HG03095 (cell line): ENCODE data around the gene ASIP.
A peak's percentile ranks its signal among the peaks of the same experiment; 100 is the strongest.
"Not testable (repeated sequence)": the region's sequence is repeated elsewhere in the genome, so short reads cannot be mapped to it uniquely, and the experiment has no call there.

Experiments
- ATAC-seq: cut with Tn5 transposase; IDR thresholded peaks from one replicate; pipeline ENCODE4 v1.9.1; 2021; ENCODE audit warnings: moderate library complexity; ENCODE audit not compliant: unreplicated experiment

Gene ASIP

DNA sequence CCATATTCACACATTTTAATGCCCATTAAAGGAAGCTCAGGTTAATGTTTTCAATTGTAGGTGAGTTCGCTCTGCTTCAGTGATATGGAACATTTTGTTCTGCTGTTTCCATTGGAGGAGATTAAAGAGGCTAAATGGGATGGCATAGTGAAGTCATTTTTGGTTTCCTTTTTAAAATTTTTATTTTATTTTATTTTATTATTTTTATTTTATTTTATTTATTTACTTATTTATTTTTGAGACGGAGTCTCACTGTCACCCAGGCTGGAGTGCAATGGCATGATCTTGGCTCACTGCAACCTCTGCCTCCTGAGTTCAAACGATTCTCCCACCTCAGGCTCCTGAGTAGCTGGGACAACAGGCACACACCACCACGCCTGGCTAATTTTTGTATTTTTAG lies 792 bp downstream of the ASIP start:
- ATAC-seq: not testable (repeated sequence)

DNA sequence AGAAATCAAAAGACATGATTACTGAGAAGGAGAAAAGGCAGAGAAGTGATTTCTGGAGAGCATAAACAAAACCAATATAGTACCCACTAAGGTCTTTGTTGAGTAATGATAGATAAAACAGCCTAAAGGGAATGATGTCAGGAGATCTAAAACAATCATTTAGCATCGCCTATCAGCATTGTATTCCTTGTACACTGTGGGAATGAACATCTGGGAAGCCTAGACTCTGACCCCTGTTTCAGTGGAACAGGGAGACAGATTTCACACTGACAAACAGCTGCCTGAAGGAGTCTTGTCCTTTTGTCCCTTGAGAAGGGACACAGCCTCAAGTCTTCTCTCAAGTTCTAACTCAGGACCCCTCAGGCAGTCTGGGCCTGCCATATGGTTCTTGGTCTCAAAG lies 1.7 kb downstream of the ASIP start:
- no peak for ATAC-seq

DNA sequence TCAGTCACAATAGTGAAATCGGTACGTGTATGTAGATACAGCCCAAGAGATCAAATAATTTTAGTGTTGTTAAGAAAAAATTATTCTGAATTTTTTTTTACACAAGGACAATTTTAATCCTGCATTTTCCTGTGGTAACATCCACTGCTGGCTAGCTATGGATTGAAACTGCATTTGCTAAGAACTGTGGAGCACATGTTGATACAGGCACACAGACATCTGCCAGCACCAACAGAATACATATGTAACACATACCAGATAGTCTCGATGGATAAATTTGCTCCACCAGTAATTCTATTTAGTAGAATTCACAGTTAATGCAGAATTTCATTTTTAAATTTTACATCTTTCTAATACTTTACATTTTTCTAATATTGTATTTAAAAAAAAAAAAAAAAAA lies 2.2 kb downstream of the ASIP start:
- no peak for ATAC-seq

DNA sequence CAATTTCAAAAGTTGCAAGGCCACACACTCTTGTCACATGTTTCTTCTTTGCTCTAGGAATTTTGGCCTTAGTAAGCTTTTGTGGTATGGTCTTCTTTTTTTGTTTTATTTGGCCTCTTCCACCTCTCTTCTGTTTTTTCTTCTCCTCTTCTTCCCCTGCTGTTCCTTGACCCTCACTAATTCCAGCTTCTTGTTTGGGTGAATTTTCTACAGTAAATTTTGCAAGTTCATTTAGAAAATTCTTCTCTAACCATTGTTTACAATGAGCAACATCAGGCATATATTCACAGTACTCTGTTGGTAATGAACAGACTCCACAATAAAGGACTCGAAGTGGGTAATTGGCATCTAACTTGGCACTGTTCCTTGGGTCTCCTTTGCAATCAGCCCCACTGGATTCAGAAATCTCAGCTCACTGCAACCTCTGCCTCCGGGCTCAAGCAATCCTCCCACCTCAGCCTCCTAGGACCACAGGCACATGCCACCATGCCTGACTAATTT lies 5.0 kb downstream of the ASIP start:
- ATAC-seq: no peak

DNA sequence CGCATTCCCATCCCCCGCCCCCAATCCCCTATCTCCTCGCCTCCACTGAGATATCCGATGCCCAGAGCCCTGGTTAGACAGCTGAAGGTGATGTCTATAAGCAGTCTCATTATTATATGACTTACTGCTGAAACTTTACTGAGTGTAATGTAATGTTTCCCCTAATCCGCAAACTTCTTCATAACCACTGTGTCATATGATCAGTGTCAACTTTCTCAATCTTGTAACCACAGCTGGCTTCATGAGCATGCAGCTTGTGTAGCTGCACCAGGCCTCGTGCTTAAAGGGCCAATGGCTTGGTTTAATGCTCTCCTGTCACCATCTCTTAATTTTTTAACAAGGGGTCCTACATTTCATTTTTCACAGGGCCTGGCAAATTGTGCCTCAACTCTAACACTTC lies 8.1 kb downstream of the ASIP start:
- peak; percentile 66 for ATAC-seq

DNA sequence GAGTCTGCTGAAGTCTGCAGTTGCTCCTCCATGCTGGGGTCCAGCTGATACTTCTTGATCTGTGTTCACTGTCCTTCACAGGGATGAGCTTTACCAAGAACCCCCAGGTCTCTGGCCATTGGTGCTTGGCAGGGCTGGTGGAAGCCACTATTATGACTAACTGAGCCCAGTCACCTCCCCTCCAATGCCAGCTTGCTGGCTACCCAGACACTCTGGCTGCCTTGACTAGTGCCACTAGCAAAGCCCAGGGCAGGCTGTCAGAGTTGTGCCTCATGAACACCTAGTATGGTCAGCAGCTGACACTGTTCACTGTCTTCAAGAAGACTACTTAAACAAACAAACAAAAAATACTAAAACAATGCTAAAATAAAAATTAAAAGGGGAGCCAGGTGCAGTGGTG lies 8.8 kb downstream of the ASIP start:
- no peak for ATAC-seq

DNA sequence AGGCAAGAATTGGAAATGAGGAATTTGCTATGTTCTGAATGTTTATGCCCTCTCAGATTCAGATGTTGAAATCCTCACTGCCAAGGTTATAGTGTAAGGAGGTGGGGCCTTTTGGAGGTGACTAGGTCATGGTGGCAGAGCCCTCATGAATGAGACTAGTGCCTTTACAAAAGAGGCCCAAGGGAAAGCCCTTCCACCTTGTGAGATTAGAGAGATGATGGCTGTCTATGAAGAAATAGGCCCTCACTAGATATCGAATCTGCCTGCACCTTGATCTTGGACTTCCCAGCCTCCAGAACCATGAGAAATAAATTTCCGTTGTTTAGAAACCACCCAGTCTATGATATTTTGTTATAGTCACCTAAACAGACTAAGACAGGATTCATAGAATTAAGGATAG lies 10.4 kb downstream of the ASIP start:
- ATAC-seq: no peak

DNA sequence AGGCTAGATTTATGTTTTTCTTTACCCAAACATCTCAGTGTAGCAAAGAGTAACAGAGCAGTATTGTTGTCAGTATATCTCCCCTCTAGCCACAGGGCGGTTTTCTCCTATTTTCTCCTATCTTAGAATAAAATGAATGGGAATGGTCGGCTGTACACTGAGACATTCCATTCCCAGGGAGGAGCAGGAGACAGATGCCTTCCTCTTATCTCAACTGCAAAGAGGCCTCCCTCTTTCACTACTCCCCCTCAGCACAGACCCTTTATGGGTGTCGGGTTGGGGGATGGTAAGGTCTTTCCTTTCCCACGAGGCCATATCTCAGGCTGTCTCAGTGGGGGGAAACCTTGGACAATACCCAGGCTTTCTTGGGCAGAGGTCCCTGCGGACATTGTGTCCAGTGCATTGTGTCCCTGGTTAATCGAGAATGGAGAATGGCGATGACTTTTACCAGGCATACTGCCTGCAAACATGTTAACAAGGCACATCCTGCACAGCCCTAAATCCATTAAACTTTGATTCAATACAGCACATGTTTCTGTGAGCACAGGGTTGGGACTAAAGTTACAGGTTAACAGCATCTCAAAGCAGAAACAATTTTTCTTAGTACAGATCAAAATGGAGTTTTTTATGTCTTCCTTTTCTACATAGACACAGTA lies 11.3 kb downstream of the ASIP start:
- ATAC-seq: not testable (repeated sequence)

DNA sequence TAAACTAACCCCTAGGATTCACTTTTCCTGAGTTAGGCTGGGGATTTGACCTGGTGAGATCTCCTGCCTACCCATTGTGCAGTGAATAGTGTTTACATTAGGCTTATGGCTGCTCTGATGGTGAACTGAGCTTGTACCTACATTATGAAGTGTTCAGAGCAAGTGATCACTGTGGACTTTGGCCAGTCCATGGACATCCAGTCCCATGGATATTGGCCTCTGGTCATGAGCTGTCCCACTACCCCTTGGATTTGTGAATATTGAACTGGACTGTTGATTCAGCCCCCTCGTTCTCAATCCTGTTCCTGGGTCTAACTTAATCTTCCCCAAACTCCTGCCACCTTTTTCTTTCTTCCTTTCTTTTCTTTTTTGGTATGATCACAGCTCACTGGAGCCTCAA lies 13.8 kb downstream of the ASIP start:
- no peak for ATAC-seq

DNA sequence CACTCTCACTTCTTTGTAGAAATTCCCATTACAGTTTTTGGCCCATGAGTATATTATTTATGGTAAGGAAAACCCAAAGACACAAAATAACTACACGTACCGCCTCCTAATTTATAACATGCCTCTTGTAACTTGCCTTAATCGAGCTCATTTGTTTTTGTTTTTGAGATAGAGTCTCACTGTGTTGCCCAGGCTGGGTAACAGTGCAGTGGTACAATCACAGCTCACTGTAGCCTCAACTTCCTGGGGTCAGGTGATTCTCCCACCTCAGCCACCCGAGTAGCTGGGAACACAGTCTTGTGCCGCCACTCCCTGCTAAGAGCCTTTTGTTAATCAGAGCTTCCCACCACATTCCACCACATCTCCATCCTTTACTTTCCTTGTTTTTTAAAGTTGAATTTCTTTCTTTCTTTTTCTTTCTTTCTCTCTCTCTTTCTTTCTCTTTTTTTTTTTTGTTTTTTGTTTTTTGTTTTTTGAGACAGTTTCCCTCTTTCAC lies 15.5 kb downstream of the ASIP start:
- ATAC-seq: no peak

DNA sequence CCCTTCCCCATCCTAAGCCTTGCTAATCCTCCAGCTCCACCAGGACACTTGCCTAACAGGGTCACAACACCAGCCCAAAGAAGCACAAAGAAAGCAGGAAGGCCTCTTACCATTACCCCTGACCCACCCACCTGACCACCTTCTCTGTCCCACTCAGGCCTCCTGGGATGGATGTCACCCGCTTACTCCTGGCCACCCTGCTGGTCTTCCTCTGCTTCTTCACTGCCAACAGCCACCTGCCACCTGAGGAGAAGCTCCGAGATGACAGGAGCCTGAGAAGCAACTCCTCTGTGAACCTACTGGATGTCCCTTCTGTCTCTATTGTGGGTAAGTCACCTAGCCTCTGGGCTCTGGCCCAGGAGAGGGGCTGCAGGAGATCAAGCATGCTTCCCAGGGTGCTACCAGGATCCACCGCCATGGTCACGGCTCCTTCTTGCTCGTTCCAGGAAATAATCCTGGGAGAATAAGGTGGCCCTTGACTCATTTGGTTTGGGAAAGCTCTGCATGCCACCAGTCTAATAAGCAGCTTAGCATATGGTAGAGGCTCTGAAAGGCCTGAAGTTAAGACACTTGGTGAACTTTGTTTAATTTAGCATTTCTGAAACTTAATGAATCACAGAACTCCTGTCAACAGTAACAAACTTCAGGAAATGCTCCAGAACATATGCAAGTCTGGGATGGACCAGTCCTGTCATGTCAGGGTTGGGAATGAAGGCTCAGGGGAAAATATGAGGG lies 19.2 kb downstream of the ASIP start:
- ATAC-seq: no peak

DNA sequence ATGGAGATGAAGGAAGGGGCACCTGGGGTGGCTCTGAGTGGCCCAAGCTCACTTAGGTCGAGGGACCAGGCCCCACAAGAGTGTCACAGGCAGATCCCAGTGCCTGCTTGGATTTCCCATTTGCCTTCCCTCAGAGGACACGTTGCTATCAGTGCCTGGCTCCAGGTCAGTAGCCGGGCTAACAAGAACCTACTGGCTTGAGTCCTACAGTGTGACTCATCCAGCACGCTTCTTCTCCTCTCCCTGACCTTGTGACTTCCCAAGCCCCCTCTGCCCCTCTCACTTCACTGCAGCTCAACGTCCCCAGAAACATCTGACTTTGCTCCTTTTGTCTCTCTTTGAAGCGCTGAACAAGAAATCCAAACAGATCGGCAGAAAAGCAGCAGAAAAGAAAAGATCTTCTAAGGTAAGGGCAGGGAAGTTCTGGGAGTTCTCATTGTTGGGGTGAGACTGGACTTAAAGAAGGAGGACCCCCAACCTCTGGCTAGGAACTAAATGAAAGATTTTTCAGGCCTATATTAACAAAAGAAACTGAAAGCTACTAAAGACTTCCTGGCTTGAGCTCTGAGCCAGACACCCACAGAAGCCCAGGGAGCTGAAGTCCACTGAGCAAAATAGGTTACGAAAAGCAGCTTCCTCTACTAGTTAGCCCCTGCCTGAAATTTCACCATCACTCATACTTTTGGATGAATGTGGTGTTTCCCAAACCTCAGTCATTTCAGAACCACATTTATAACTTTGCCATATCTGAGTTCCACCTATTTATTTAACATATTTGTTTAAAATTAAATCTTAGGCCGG lies 21.5 kb downstream of the ASIP start:
- ATAC-seq: no peak

DNA sequence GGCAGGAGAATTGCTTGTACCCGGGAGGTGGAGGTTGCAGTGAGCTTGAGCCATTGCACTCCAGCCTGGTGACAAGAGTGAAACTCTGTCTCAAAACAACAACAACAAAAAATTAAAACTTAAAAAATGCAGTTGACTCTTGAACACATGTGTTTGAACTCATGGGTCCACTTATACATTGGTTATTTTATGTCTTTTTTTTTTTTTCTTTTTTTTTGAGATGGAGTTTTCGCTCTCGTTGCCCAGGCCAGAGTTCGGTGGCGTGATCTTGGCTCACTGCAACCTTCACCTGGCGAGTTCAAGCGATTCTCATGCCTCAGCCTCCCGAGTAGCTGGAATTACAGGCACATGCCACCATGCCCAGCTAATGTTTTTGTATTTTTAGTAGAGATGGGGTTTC lies 22.2 kb downstream of the ASIP start:
- ATAC-seq: not testable (repeated sequence)

DNA sequence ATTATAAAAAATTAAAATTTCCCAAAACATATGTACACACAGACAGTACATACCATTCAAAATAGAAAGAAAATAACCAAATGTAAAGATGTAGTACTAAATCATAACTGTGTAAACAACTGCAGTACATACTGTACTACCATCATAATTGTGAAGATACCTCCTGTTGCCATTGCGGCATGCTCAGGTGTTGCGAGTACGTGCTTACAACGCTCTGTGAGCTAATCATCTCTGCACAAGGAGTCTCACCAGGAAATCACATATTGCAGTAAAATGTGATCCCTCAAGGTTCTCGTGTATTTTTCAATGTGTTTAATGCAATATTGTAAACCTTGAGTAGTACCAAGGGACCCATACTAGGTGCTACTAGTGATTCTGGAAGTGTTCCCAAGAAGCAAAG lies 22.9 kb downstream of the ASIP start:
- no peak for ATAC-seq

DNA sequence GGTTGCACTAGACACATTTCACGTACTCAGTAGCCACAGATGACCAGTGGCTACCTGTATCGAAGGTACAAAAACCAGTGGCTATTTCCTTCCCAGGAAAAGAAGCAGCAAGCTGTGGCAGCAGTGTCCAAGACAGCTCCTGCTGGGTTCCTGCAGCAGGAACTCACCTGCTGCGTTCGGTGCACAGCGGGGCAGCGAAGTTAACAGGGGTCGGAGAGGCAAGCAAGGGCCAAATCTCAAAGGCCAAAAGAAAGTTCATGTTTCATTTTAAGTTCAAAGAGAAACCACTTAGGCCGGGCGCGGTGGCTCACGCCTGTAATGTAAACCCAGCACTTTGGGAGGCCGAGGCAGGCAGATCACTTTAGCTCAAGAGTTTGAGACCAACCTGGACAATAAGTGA lies 26.9 kb downstream of the ASIP start:
- ATAC-seq: no peak

DNA sequence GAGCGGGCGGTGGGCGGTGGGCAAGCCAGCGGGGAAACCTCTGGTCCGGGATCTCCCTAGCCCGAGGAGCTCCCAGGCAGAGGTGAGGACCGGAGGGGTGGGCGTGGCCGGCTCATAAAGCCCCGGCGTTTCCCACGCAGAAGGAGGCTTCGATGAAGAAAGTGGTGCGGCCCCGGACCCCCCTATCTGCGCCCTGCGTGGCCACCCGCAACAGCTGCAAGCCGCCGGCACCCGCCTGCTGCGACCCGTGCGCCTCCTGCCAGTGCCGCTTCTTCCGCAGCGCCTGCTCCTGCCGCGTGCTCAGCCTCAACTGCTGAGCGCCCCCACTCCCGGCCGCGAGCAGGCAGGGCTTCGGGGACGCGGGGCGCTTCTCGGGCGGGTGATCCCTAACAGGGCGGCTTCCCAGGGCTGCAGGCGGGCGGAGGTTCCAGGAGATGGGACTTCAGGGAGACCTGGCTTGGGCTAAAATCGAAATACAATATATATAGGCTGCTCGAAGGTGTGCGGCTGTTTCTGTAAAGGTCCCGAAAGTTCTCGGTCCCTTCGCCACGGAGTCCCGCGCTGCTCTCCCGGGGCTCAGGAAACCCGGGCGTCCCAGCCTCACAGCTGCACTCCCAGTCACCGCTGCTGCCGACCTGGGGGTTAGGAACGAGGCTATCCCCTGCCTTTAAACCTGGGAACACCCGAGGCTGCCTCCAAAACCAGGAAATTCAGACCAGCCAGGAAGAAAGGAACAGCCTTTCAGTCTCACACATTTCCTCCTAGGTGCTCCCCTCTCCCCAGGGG lies 27.8 kb downstream of the ASIP start:
- ATAC-seq: no peak

DNA sequence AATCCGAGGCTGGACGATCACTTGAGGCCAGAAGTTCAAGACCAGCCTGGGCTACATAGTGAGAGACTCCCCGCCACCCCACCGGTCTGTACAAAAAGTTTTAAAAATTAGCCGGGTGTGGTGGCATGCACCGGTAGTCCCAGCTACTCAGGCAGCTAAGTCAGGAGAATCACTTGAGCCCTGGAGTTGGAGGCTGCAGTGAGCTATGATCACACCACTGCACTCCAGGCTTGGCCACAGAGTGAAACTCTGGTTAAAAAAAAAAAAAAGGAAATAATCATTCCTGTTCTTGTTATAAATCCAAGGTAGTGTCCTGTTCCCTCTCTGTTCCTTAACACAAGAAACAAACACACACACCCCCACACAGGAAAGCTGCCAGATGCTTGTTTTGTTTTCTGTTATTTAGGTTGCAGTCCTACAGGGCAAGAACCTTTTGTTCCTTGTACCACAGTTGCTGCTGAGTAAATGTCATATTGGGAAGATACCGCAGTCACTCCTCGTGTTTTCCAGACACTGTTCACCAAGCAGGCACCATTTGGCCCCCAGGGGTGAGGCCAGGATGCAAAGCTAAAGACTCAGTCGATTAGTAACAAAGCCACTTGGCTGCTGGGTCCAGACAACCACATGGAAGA lies 28.9 kb downstream of the ASIP start:
- ATAC-seq: no peak

DNA sequence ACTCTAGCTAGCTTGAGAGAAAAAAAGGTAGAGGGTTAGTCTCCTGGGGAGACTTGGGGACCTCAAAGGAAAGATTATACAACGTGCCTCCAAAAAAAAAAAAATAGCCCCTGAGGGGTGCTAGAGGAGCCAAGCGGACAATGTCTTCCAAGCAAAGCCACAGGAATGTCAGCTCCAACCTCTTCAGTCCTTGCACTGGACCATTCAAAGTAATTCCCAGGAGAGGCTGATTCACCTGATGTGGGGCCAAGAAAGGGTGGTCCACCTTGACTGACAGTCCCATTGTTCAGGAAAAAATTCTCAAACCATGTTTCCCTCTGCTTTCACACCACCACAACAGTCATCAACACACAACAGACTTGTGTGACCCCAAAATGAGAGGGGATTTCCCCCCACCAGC lies 30.7 kb downstream of the ASIP start:
- no peak for ATAC-seq

DNA sequence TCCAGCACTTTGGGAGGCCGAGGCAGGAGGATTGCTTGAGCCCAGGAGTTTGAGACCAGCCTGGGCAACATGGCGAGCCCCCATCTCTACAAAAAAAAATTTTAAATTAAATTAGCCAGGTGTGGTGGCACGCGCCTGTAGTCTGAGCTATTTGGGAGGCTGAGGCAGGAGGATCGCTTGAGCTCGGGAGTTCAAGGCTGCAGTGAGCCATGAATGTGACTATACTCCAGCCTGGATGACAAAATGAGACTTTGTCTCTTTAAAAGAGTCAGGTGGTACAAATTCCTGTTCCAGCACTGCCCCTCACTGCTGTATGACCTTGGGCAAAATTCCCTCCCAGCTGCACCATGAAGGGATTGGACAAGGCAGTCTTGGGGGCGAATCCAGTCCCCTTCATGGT lies 33.5 kb downstream of the ASIP start:
- no peak for ATAC-seq

DNA sequence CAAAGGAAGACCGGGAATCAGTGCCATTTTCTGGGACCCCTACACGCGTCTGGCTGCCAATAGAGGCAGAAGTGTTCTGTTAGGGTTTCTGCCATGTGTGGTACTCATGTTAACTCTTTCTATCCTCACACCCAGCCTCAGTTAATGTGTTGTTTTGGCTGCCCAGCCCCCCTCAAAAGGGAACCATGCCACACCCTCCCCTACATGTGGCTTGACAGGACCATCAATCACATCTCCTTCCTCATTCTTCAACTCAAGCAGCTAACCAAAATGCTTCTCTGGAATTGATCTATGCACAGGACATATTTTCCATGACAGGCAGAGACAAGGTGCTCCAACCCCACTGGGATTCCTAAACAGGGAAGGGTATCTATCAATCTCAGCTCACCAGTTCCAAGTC lies 40.0 kb downstream of the ASIP start:
- no peak for ATAC-seq
